ENCODE measurements around the gene ZNF746. TPM values are rescaled to one million over a fixed set of nuclear protein-coding genes. Genes with fewer than 3 reads are reported as not detected.

The ZNF746 gene
- total and polyA plus RNA-seq, 9 of the 15 experiments (the other 6 are each of a cell fraction or from before 2014, with no cell fraction given) = 1.7 to 31.6 (median 13.3) TPM

- TF ChIP-seq ZNF512 (tag; IDR thresholded peaks at IDR 0.05) (no peak), DDX20 (tag; IDR thresholded peaks at IDR 0.05; ENCODE audit: low read depth) (no peak), BMI1 (IDR thresholded peaks at IDR 0.05; ENCODE audit: low read length) (no peak), DLX4 (CRISPR knock-in tag; IDR thresholded peaks at IDR 0.05) (no peak), CEBPZ (IDR thresholded peaks at IDR 0.05; ENCODE audit: borderline replicate concordance, low read depth, low read length) (peak; percentile 78), BCL6 (CRISPR knock-in tag; IDR thresholded peaks at IDR 0.05) (0 out of 2 replicates have a peak, but pooled peaks have one; percentile 13), U2AF1 (optimal IDR thresholded peaks at IDR 0.05; ENCODE audit: low read depth, low read length) (no peak), SAFB2 (IDR thresholded peaks at IDR 0.05; ENCODE audit: borderline replicate concordance, low read depth, low read length, severe bottlenecking) (no peak), ATF1 (CRISPR knock-in tag; IDR thresholded peaks at IDR 0.05) (no peak), ATF1 (tag; IDR thresholded peaks at IDR 0.05) (no peak), RCOR1 (IDR thresholded peaks at IDR 0.05; ENCODE audit: borderline replicate concordance in 1 of 2, low read depth in 2 of 2, low read length in 2 of 2) (peak in 1 of 2 experiments; percentile 63; a peak in 1 of 4 replicates), TAF15 (IDR thresholded peaks at IDR 0.05; ENCODE audit: low read depth, low read length) (no peak), RUNX1 (IDR thresholded peaks at IDR 0.05; ENCODE audit: low read depth) (no peak), LEF1 (IDR thresholded peaks at IDR 0.05) (no peak), POLR2H (tag; IDR thresholded peaks at IDR 0.05; ENCODE audit: low read depth) (no peak)
- TF ChIP-seq, protein P1, sequence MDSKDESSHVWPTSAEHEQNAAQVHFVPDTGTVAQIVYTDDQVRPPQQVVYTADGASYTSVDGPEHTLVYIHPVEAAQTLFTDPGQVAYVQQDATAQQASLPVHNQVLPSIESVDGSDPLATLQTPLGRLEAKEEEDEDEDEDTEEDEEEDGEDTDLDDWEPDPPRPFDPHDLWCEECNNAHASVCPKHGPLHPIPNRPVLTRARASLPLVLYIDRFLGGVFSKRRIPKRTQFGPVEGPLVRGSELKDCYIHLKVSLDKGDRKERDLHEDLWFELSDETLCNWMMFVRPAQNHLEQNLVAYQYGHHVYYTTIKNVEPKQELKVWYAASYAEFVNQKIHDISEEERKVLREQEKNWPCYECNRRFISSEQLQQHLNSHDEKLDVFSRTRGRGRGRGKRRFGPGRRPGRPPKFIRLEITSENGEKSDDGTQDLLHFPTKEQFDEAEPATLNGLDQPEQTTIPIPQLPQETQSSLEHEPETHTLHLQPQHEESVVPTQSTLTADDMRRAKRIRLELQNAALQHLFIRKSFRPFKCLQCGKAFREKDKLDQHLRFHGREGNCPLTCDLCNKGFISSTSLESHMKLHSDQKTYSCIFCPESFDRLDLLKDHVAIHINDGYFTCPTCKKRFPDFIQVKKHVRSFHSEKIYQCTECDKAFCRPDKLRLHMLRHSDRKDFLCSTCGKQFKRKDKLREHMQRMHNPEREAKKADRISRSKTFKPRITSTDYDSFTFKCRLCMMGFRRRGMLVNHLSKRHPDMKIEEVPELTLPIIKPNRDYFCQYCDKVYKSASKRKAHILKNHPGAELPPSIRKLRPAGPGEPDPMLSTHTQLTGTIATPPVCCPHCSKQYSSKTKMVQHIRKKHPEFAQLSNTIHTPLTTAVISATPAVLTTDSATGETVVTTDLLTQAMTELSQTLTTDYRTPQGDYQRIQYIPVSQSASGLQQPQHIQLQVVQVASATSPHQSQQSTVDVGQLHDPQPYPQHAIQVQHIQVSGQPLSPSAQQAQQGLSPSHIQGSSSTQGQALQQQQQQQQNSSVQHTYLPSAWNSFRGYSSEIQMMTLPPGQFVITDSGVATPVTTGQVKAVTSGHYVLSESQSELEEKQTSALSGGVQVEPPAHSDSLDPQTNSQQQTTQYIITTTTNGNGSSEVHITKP (IDR thresholded peaks at IDR 0.05; ENCODE audit: partially characterized antibody) = peak; percentile 41
- TF ChIP-seq, protein P2, sequence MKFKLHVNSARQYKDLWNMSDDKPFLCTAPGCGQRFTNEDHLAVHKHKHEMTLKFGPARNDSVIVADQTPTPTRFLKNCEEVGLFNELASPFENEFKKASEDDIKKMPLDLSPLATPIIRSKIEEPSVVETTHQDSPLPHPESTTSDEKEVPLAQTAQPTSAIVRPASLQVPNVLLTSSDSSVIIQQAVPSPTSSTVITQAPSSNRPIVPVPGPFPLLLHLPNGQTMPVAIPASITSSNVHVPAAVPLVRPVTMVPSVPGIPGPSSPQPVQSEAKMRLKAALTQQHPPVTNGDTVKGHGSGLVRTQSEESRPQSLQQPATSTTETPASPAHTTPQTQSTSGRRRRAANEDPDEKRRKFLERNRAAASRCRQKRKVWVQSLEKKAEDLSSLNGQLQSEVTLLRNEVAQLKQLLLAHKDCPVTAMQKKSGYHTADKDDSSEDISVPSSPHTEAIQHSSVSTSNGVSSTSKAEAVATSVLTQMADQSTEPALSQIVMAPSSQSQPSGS (CRISPR knock-in tag; IDR thresholded peaks at IDR 0.05) = no peak
Measured at GRCh38 chr7:149529136-149529718, 31.6 kb upstream of the ZNF746 start (continued).

Data from K562 (cell line).